Measurements from ENCODE around the gene RAD17. TPM values are rescaled to one million over a fixed set of nuclear protein-coding genes. Genes with fewer than 3 reads are reported as not detected.
"Not testable (repeated sequence)": the region's sequence is repeated elsewhere in the genome, so short reads cannot be mapped to it uniquely, and the experiment has no call there.

The RAD17 gene
- total RNA-seq, 1 experiment from 2014 or later = 44.9 TPM

DNA sequence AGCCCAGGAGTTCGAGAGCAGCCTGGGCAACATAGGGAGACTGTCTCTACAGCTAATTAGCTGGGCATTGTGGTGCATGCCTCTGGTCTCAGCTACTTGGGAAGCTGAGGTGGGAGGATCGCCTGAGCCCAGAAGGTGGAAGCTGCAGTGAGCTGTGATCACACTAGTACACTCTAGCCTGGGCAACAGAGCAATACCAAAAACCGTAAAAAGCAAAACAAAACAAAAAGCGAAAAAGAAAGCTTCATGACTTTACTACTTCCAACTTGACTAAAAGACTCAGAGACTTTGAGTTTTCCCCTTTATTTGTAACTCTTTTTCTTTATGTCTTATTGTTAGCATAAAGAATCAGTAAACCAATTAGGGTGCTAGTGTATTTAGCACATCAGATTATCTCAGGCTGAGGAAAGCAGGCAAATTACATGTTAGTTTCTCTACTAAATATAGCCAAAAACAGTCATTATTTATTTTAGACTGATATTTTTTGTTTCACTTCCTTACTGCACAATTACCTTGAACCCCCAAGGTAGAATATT is 5.4 kb downstream of the RAD17 start:
- DNase-seq (ENCODE audit: low spot score) = no peak

GRCh38 chr5:69378376-69378775 is 8.8 kb downstream of the RAD17 start:
- DNase-seq (ENCODE audit: low spot score) = no peak

- DNase-seq (ENCODE audit: low spot score) = no peak
Observed at GRCh38 chr5:69404659-69405330, 35.2 kb downstream of the RAD17 start.

DNA sequence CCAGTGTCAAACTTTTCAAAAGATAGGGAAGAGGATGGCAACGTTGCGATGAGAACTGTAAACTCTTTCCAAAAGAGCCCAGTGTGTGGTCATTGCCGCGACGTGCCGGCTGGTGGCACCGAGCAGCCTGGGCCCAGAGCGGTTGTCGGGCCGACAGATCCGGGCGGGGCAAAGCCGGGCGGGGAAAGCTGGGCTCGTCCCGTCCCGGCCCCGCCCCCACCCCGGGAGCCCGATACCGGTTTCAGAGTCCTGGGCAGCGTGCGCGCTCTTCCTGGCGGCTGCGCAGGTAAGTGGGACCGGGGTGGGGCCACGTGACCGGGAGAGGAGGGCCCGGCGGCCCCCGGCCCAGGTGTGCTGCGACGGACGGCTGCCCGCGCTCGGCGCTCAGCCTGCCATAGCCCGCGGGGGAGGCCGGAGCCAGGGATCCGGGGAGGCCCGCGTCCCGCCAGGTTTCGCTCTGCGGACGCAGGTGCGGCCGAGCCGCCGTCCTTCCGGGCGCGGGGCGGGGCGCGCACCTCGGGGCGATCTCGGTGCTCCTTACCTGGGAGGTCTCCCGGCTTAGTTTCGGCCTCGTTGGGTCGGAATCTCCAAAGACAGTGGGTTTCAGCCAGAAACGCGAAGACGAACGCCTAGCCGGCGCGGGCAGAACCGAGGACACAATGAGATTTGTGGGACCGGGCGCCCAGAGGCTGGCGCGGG is 45.4 kb downstream of the RAD17 start, which contains the start of gene MARVELD2:
TSS of gene MARVELD2 (plus strand) at position 232 of the 699 bp plus-strand sequence. CDS start 4,270 bp downstream, outside the sequence.
- DNase-seq (ENCODE audit: low spot score) = no peak

GRCh38 chr5:69415584-69415958 is 46.0 kb downstream of the RAD17 start:
- DNase-seq (ENCODE audit: low spot score) = no peak

DNA sequence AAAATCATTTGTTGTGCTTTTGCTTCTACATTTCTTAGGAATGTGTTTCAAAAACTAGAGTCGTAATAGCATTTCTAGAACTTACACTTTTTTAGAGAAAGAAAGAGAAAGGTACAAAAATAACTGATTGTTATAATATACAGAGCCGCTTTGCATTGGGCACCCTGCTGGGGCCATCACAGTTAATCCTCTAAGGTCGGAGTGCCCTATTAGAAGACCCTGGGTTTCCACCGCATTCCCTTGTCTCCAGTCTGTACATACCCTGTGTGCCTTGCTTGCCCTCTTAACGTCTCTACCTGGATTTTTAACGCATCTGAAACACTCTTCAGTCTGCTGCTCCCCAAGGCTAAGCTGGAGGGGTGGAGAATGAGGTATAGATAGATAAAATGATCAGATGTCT is 46.6 kb downstream of the RAD17 start:
- DNase-seq (ENCODE audit: low spot score) = no peak

GRCh38 chr5:69416699-69417098 is 47.1 kb downstream of the RAD17 start:
- no peak for DNase-seq (ENCODE audit: low spot score)

- DNase-seq (ENCODE audit: low spot score) = no peak
Observed at GRCh38 chr5:69418554-69418953, 48.9 kb downstream of the RAD17 start.

DNA sequence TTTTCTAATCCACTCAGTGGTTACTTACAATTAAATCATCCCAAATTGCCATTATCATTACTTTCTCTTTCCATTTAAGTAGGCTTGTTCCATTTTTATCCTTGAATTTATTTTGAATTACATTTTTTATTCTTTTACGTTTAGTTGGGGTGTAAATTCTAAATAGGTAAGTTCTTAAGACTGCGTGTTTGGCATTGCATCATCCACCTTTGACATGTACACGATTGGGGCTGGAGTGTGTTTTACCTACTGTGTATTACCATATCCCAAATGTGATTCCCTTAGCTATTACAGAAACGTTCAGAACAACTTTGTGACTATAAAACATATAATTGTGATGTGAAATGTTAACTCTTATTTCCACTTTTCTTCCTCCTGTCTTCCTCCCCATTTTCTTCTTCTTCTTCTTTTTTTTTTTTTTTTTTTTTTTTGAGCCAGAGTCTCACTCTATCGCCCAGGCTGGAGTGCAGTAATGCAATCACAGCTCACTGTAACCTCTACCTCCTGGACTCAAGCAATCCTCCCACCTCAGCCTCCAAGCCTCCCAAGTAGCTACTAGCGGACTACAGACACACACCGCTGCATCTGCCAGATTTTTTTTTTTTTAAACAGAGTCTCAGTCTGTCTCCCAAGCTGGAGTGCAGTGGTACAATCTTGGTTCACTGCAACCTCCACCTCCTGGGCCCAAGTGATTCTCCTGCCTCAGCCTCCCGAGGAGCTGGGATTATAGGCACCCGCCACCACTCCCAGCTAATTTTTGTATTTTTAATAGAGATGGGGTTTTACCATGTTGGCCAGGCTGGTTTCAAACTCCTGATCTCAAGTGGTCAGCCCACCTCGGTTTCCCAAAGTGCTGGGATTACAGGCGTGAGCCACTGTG is 62.0 kb downstream of the RAD17 start:
- DNase-seq (ENCODE audit: low spot score) = no peak

GRCh38 chr5:69432412-69433206 is 63.0 kb downstream of the RAD17 start:
- DNase-seq (ENCODE audit: low spot score) = no peak

GRCh38 chr5:69435276-69435884 is 65.8 kb downstream of the RAD17 start:
- not testable (repeated sequence) for DNase-seq (ENCODE audit: low spot score)

DNA sequence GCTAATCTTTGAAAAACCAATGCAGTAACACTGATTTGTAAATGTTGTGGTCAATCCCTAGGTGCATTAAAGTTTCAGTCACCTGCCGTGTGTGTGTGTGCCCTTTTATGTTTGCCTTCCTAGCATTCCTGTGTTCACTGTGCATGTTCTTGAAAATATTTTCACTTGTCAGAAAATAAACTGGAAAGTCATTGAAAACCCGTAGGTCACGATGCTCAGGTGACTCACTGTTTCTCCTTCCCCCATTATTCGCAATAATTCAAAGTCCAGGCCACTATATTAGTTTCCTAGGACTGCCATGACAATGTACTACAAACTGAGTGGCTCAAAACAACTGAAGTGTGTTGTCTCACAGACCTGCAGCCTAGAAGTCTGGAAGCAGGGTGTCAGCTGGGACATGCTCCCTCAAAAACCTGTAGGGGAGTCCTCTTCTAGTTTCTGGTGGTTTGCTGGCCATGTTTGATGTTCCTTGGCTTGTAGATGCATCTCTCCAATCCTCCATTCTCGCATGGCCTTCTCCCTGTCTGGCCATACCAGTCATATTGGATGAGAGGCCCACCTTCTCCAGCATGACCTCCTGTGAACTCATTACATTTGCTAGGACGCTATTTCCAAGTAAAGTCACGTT is 74.6 kb downstream of the RAD17 start:
- DNase-seq (ENCODE audit: low spot score) = no peak

GRCh38 chr5:69449511-69449910 is 79.9 kb downstream of the RAD17 start:
- DNase-seq (ENCODE audit: low spot score) = no peak

DNA sequence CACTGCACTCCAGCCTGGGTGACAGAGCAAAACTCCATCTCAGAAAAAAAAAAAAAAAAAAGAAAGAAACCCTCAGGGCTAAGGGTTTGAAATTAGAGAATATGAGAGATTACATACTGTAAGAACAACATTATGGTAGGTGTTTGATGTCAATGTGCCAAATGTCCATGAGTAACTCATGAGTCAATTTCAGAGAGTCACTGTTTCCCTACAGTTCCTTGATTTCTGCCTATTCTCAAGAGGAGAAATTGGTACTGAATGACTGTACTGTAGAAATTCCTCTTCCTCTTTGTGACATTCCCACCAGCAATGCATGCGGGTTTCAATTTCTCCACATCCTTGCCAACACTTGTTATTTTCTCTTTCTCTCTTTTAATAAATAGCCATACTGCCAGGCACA is 80.5 kb downstream of the RAD17 start:
- peak; percentile 92 for DNase-seq (ENCODE audit: low spot score)

GRCh38 chr5:69450527-69450926 is 80.9 kb downstream of the RAD17 start:
- DNase-seq (ENCODE audit: low spot score) = not testable (repeated sequence)

GRCh38 chr5:69451941-69452647 is 82.5 kb downstream of the RAD17 start:
- DNase-seq (ENCODE audit: low spot score) = no peak

DNA sequence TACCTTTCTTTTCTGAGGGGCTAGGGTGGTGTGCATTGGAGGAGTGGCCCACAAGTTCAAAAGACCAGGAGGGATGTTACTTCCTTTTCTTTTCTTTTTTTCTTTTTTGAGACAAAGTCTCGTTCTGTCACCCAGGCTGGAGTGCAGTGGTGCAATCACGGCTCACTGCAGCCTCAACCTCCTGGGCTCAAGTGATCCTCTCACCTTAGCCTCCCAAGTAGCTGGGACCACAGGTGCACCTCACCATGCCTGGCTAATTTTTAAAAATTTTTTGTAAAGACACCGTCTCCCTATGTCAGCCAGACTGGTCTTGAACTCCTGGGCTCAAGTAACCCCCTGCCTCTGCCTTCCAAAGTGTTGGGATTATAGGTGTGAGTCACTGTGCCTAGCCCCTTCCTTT is 83.9 kb downstream of the RAD17 start:
- DNase-seq (ENCODE audit: low spot score) = not testable (repeated sequence)

GRCh38 chr5:69454460-69455249 is 85.0 kb downstream of the RAD17 start:
- DNase-seq (ENCODE audit: low spot score) = no peak

- not testable (repeated sequence) for DNase-seq (ENCODE audit: low spot score)
Observed at GRCh38 chr5:69455428-69455988, 85.9 kb downstream of the RAD17 start.
